Measurements from ENCODE around the gene LSAMP.

DNA sequence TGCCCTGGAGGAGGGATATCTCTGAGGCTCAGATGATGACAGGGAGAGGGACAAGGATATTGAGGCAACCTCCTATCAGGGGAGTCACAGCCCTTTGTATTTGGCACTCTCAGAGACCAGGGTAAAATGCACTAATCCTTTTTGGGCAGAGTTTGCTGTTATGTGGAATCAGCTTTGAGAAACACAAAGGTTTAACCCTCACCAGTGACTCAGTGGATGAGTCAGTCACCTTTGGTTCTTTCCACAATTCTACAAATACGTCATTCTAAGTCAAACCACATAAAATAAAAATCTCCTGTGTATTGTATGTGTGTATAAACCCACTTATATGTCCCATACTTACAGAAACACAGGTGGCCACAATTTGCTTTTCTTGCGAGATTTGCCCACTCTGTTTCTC lies 5.1 kb downstream of the LSAMP start:
- no peak for TF ChIP-seq EZH2phosphoT487 (IDR thresholded peaks at IDR 0.05; ENCODE audit: borderline replicate concordance)
- no peak for TF ChIP-seq CTCF (conservative IDR thresholded peaks at IDR 0.05; ENCODE audit: low read length)
